Measurements from ENCODE around the gene ZMAT1. TPM values are rescaled to one million over a fixed set of nuclear protein-coding genes. Genes with fewer than 3 reads are reported as not detected.
"Not testable (repeated sequence)": the region's sequence is repeated elsewhere in the genome, so short reads cannot be mapped to it uniquely, and the experiment has no call there.

Gene ZMAT1
- total RNA-seq: 6.5 TPM

DNA sequence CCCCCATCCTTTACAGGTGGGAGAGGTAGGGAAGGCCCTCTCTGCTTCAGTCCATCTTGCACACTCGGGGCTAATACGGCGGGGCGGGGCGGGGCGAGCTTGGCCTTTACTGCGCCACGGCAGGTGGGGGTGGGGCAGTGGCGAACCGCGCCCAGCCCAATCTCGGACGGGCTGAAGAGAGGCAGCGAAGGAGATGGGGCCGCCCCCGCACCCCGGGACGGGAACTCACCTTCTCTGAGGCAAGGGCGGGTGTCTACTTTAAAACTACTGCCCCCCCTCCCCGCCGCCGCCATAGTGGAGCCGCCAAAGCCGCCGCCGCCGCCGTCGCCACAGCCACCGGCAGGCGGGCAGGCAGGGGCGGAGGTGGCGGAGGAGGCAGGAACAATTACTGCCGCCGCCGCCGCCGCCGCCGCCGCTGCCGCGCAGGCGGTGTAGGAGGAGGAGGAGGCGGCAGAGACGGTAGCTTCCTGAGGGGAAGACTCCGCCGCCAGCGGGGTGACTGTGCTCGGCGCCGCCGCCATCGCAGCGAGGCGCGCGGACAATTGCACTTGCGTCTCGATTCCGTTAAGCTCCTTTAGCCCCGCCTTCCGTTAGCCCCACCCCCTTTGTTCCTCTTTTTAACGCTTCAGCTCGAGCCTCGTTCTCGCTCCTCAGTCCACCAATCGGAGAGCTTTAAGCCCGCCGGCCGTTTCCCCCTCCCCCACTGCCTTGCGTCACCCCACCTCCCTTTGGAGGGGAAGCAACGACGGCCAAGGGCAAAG, at the start of gene ZMAT1:
TSS of gene ZMAT1 (minus strand) at position 540 of the 761 bp plus-strand sequence. CDS start at position 521, 19 bp downstream.
- peak; percentile 68 to 71 for DNase-seq (ENCODE audit: low spot score in 2 of 2)
- FAIRE-seq: no peak

GRCh38 chrX:101977106-101977505, 45.3 kb upstream of the ZMAT1 start:
- DNase-seq (ENCODE audit: low spot score in 2 of 2) (no peak), FAIRE-seq (no peak)

DNA sequence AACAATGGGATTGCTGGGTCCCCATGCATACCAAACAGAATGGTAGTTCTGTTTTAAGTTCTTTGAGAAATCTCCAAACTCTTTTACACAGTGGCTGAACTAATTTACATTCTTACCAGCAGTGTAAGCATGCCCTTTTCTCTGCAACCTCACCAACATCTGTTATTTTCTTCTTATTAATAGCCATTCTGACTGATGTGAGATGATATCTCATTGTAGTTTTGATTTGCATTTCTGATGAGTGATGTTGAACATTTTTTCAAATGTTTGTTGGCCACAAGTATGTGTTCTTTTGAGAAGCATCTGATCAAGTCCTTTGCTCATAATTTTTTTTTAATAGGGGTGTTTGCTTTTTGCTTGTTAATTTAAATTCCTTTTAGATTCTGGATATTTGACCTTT, 41.2 kb upstream of the ZMAT1 start:
- FAIRE-seq (no peak), DNase-seq (ENCODE audit: low spot score in 2 of 2) (no peak)

DNA sequence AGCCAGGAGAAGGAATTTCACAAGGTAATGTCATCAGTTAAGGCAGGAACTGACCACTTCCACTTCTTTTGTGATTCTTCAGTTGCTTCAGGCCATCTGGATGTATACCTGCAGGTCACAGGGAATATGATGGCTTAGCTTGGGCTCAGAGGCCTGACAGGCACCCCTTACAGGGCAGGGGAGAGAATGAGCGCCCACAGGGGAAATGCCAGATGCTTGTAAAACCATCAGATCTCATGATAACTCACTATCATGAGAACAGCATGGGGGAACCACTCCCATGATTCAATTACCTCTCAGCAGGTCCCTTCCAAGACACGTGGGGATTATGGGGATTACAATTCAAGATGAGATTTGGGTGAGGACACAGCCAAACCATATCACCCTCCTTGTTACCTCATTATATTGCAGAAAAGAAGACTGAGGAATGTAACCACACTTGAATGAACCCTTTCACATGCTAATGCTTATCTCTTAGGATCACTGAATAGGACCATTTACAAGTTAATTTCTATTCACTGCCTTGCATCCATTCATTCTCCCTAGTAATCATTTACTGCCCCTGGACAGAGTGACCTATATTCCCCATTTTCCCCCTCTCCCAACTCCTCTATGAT, 33.2 kb upstream of the ZMAT1 start:
- not testable (repeated sequence) for FAIRE-seq; DNase-seq (ENCODE audit: low spot score in 2 of 2)

DNA sequence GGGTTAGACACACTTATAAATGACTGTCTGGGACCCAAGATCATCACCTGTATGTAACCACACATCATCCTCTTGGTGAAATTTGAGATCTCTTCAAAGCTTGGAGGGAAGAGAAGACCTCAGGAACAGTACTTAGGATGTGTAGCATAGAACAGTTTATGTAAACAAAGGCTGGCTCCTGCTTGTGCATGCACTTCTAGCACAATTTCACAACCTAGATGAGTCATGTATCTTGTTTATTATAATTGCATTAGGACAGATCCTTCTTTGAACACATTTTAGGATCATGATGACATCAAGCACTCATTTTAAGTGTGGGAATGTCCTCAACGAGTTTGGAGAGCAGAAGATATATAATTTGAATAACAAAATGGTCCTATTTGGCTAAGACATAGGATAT, 26.3 kb upstream of the ZMAT1 start:
- DNase-seq (ENCODE audit: low spot score in 2 of 2): no peak
- no peak for FAIRE-seq

DNA sequence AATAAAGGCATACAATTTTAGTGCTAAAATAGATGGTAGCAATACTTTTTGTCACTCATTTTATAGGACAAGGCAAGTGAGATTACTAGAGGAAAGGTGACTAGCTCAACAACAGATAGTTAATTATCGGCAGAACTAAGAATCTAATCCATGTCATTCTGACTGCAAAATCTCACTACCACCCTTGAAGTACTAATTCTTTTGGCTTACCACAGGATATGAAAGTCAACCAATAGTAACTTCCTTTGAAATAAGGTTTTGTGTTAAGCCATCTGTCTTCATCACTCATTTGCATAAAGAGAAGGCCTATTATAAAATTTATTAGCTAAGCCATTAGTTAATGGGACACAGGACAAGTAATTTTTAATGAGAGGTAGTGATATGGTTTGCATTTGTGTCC, 25.3 kb upstream of the ZMAT1 start:
- FAIRE-seq: no peak
- no peak for DNase-seq (ENCODE audit: low spot score in 2 of 2)

DNA sequence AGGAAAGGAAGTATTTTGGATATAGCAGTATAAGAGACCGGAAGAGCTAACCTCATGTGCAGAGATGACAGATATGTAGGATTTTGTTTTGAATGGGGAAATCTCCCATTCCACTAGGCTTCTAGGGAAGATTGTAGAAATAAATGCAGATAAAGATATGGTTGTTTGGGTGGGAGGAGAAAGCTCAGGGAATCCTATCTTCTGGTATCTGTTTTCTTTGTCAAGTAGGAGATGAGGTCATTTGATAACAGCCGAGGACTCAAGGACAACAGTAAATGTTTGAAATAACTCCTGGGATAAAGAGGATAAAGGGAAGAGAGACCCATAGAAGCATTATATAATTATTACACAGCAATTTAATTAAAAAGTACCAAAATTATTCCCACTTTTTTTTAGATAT, 24.7 kb upstream of the ZMAT1 start:
- DNase-seq (ENCODE audit: low spot score in 2 of 2): no peak
- FAIRE-seq: no peak

DNA sequence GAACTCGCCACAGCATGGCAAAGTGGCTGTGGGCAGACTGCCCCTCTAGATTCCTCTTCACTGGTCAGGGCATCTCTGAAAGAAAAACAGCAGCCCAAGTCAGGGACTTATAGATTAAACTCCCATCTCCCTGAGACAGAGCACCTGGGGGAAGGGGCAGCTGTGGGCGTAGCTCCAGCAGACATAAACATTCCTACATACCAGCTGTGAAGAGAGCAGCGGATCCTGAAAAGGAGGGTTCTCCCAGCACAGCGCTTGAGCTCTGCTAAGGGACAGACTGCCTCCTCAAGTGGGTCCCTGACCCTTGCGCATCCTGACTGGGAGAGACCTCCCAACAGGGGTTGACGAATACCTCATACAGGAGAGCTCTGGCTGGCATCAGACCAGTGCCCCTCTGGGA, 18.8 kb upstream of the ZMAT1 start:
- DNase-seq (ENCODE audit: low spot score in 2 of 2) (no peak), FAIRE-seq (no peak)

DNA sequence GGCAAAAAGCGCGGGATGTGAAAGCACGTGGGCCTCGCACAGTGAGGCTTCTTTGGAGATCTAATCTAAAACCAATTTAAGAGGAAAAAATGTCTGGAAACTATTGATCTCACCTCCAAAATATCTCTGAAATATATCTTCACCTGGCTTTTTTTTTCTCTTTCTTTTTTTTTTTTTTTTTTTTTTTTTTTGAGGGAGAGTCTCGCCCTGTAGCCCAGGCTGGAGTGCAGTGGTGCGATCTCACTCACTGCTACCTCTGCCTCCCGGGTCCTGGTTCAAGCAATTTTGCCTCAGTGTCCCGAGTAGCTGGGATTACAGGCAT, 383 bp upstream of the ZMAT1 start:
- no peak for FAIRE-seq
- no peak for DNase-seq (ENCODE audit: low spot score in 2 of 2)

DNA sequence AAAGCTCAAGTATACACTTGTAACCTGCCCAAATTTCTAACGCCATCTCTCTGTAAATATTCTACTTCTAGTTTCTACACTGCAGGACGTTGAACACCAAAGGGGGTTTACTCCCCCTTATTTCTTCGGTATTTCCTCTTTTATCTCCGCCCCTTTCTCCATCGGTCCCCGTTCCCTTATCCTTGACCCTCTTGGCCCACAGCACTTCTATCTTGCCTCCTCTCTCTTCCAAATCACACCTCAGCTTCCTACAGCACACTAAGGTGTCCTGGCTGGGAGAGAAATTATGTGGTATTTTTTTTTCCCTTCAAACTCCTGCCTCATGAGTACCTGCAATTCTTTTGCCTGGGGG, 715 bp downstream of the ZMAT1 start:
- DNase-seq (ENCODE audit: low spot score in 2 of 2) (no peak), FAIRE-seq (no peak)

DNA sequence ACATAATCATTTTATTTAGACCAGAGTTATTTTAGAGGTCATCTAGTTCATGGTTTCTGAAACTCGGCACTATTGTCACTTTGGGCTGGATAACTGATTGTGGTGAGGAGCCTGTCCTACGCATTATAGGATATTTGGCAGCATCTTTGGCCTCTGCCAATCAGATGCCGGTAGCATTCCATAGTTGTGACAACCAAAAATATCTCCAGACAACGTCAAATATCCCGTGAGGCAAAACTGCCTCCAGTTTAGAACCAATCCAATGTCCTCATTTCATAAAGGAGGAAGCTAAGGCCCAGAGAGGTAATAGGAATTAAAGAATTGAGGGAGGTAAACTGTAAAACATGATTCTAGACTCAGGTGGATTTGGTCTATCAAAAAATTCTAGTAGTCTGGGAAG, 6.1 kb downstream of the ZMAT1 start:
- DNase-seq (ENCODE audit: low spot score in 2 of 2) (no peak), FAIRE-seq (no peak)

GRCh38 chrX:101918751-101919150, 13.1 kb downstream of the ZMAT1 start:
- FAIRE-seq: no peak
- DNase-seq (ENCODE audit: low spot score in 2 of 2): no peak

- no peak for DNase-seq (ENCODE audit: low spot score in 2 of 2)
- FAIRE-seq: no peak
These were observed 25.6 kb downstream of the ZMAT1 start for GRCh38 chrX:101906136-101906796.

DNA sequence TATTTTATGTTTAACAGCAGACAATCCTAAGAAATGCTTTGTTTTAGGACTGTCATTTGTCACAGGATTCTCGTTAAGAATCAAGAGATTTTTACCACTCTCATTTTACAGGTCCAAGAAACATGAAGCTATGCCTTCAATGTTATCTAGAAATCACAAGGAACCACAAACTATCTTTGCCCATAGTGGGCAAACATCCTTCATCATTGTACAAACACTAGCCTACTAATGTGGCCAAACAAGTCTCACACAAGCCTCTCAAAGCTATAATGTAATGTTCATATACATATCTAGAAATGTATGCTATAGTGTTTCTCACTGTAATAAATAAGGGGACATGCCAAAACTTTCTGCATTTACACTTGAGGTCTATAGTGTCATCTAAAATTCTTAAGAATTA, 26.8 kb downstream of the ZMAT1 start:
- FAIRE-seq: no peak
- no peak for DNase-seq (ENCODE audit: low spot score in 2 of 2)

Small RNAs within 50 kb of the gene (small RNA-seq; reads per million reads assigned to genes)
- not detected for gene RNU6-345P

Other genes starting within 250 kb of the ZMAT1 start
- 33.4 TPM for gene TCEAL2, start 193.7 kb upstream of the ZMAT1 start, total RNA-seq
- gene TCEAL6, start 210.5 kb upstream of the ZMAT1 start, total RNA-seq: 9.4 TPM
- gene BEX5, start 223.9 kb upstream of the ZMAT1 start, total RNA-seq: 55.4 TPM

All from frontal cortex (tissue), 4 donors.